ENCODE measurements around the gene RNF44.

GRCh38 chr5:176481711-176482110, 55.5 kb downstream of the RNF44 start:
- TF ChIP-seq EZH2 (IDR thresholded peaks at IDR 0.05) (no peak), CTCF (IDR thresholded peaks at IDR 0.05) (no peak)

Data from neural progenitor cell (in vitro differentiated cells).